ENCODE measurements around the gene TUBB8B.
"Not testable (repeated sequence)": the region's sequence is repeated elsewhere in the genome, so short reads cannot be mapped to it uniquely, and the experiment has no call there.

TUBB8B gene

DNA sequence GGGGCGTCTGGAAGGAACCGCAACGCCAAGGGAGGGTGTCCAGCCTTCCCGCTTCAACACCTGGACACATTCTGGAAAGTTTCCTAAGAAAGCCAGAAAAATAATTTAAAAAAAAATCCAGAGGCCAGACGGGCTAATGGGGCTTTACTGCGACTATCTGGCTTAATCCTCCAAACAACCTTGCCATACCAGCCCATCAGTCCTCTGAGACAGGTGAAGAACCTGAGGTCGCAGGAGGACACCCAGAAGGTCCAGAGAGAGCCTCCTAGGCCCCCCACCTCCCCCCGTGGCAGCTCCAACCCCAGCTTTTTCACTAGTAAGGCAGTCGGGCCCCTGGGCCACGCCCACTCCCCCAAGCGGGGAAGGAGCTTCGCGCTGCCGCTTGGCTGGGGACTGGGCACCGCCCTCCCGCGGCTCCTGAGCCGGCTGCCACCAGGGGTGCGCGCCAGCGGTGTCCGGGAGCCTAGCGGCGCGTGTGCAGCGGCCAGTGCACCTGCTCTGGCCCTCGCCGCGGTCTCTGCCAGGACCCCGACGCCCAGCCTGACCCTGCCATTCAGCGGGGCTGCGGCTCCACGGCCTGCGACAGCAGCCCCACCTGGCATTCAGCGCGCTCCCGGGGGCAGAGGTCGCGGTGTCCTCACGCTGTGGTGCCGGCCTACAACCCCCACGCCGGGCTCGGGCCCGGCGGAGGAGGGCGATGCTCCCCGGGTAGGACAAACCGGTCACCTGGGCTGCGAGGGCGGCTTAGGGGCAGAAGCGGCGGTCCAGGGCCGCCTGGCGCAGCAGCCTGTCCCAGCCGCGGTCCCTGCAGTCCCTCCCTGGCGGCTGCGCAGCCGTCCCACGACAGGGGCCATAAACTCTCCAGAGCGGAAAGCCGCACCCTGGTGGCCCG lies 37.8 kb downstream of the TUBB8B start:
- not testable (repeated sequence) for DNase-seq

DNA sequence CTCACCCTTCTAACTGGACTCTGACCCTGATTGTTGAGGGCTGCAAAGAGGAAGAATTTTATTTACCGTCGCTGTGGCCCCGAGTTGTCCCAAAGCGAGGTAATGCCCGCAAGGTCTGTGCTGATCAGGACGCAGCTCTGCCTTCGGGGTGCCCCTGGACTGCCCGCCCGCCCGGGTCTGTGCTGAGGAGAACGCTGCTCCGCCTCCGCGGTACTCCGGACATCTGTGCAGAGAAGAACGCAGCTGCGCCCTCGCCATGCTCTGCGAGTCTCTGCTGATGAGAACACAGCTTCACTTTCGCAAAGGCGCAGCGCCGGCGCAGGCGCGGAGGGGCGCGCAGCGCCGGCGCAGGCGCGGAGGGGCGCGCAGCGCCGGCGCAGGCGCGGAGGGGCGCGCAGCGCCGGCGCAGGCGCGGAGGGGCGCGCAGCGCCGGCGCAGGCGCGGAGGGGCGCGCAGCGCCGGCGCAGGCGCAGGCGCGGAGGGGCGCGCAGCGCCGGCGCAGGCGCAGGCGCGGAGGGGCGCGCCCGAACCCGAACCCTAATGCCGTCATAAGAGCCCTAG lies 38.7 kb downstream of the TUBB8B start:
- DNase-seq, result peak; percentile 4

DNA sequence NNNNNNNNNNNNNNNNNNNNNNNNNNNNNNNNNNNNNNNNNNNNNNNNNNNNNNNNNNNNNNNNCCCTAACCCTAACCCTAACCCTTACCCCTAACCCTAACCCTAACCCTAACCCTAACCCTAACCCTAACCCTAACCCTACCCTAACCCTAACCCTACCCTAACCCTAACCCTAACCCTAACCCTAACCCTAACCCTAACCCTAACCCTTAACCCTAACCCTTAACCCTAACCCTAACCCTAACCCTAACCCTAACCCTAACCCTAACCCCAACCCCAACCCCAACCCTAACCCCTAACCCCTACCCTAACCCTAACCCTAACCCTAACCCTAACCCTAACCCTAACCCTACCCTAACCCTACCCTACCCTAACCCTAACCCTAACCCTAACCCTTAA lies 39.5 kb downstream of the TUBB8B start:
- DNase-seq, result not testable (repeated sequence)

Data from activated CD4-positive, alpha-beta T cell treated with anti-CD3 and anti-CD28 coated beads for 48 hours (primary cell).